ENCODE measurements around the gene ABR. TPM values are rescaled to one million over a fixed set of nuclear protein-coding genes. Genes with fewer than 3 reads are reported as not detected.
A peak's percentile ranks its signal among the peaks of the same experiment; 100 is the strongest.

Gene ABR
- total and polyA plus RNA-seq, 2 of the 13 experiments (the other 11 are each of a cell fraction or from before 2014, with no cell fraction given), result 12.4 to 40.4 TPM

- peak; percentile 63; the same call in 1 of the 2 replicates for TF ChIP-seq ZBTB49 (CRISPR knock-in tag; IDR thresholded peaks at IDR 0.05; ENCODE audit: borderline replicate concordance)
- no peak for TF ChIP-seq SSRP1 (CRISPR knock-in tag; IDR thresholded peaks at IDR 0.05)
- no peak for TF ChIP-seq ZNF850 (CRISPR knock-in tag; conservative IDR thresholded peaks at IDR 0.05)
- TF ChIP-seq SKIL (CRISPR knock-in tag; IDR thresholded peaks at IDR 0.05; ENCODE audit: borderline replicate concordance), result 0 out of 2 replicates have a peak, but pooled peaks have one; percentile 12
- peak; percentile 92; the same call in 1 of the 2 replicates for TF ChIP-seq GPN1 (CRISPR knock-in tag; IDR thresholded peaks at IDR 0.05; ENCODE audit: borderline replicate concordance)
- peak; percentile 74; the same call in 1 of the 2 replicates for TF ChIP-seq ZNF274 (CRISPR knock-in tag; IDR thresholded peaks at IDR 0.05)
- TF ChIP-seq CHD2 (IDR thresholded peaks at IDR 0.05; ENCODE audit: low read depth, low read length), result peak; percentile 86
- TF ChIP-seq SOX13 (IDR thresholded peaks at IDR 0.05), result no peak
- peak in 1 of 2 experiments; percentile 59; a peak in 1 of 4 replicates for TF ChIP-seq SOX13 (CRISPR knock-in tag; conservative IDR thresholded peaks at IDR 0.05 in 1 of 2, IDR thresholded peaks at IDR 0.05 in 1 of 2)
- TF ChIP-seq RNF219 (CRISPR knock-in tag; IDR thresholded peaks at IDR 0.05), result peak; percentile 24; the same call in 1 of the 2 replicates
- TF ChIP-seq CHCHD3 (CRISPR knock-in tag; IDR thresholded peaks at IDR 0.05), result peak; percentile 33; the same call in 1 of the 2 replicates
- peak in 1 of 2 experiments; percentile 40; a peak in 2 of 4 replicates for TF ChIP-seq NR2F1 (CRISPR knock-in tag; IDR thresholded peaks at IDR 0.05)
- TF ChIP-seq PHF5A (CRISPR knock-in tag; IDR thresholded peaks at IDR 0.05; ENCODE audit: low read depth, unreplicated experiment), result peak; percentile 83
- peak; percentile 58; the same call in 1 of the 2 replicates for TF ChIP-seq MED1 (CRISPR knock-in tag; IDR thresholded peaks at IDR 0.05)
- TF ChIP-seq ASH2L (IDR thresholded peaks at IDR 0.05; ENCODE audit: insufficient read length, low read depth, low read length), result peak; percentile 97
- TF ChIP-seq ZSCAN5A (CRISPR knock-in tag; IDR thresholded peaks at IDR 0.05; ENCODE audit: borderline replicate concordance), result no peak; the same call in 1 of the 2 replicates
- no peak for TF ChIP-seq SRSF9 (IDR thresholded peaks at IDR 0.05; ENCODE audit: borderline replicate concordance, insufficient read depth, low read depth, low read length, poor library complexity, severe bottlenecking)
Measured at GRCh38 chr17:996554-997344, 183.0 kb downstream of the ABR start, which contains the start of gene TIMM22 (continued).
